K562 (cell line): Measurements from ENCODE around the gene BID. TPM values are rescaled to one million over a fixed set of nuclear protein-coding genes. Genes with fewer than 3 reads are reported as not detected.

Experiments used
- ATAC-seq: fragments of 200-7000 bp; cut with Tn5 transposase; 3 replicates; pipeline ENCODE4 v1.9.1; 2020; ENCODE audit warnings: moderate library complexity
- BruUV-seq: library from RNA; stranded (reverse); fragments of 400-500 nt; replicated peaks from 2 replicates; lab custom pipeline; 2021; lab: Mats Ljungman, UMichigan
- CTCF ChIA-PET: fragments of 300-600 bp; formaldehyde crosslinking; extraction: SDS; loops from one replicate; lab custom pipeline; 2021; ENCODE audit warnings: low intra/inter-chr PET ratio; lab: Yijun Ruan, JAX
- POLR2A ChIA-PET: fragments of 300-600, 350-650 bp; sonication (Branson Sonifier 250); formaldehyde crosslinking; extraction: SDS; loops from one replicate; lab custom pipeline; 2021; ENCODE audit warnings: antibody characterized with exemption, inconsistent platforms; lab: Yijun Ruan, JAX
- DNase-seq, 4 experiments: peaks; one replicate each; pipeline versions ENCODE4 v3.0.0 to v3.0.0-alpha.2; 2011 to 2018; ENCODE audit warnings: low spot score in 3 of 4, mixed read lengths in 3 of 4; ENCODE audit errors: extremely low read depth in 1 of 4
- FAIRE-seq: peaks from 2 replicates; lab custom pipeline; 2011; peaks lifted over from hg19 to GRCh38; lab: Jason Lieb, UNC
- H2AFZ ChIP-seq: 2 replicates; pipeline ENCODE4 v1.6.0; 2011; ENCODE audit warnings: low read depth, low read length, control low read depth, inconsistent platforms
- H3K27ac ChIP-seq: fragments of 200-600 bp; 3 replicates; pipeline ENCODE4 v1.8.0; 2011; ENCODE audit warnings: low read depth, mild to moderate bottlenecking, control low read depth, inconsistent platforms, low read length, moderate library complexity, mixed read lengths; ENCODE audit errors: extremely low read depth
- H3K27me3 ChIP-seq, 2 experiments: fragments of 300-600 bp in 1 of 2; 2 replicates in 1 of 2; 3 replicates in 1 of 2; pipeline versions ENCODE4 v1.6.0 to v1.8.0; 2011; ENCODE audit warnings: inconsistent platforms in 2 of 2, low read length in 2 of 2, mild to moderate bottlenecking in 1 of 2, mixed read lengths in 1 of 2, moderate library complexity in 1 of 2; ENCODE audit not compliant: control insufficient read depth in 2 of 2, insufficient read depth in 2 of 2
- H3K36me3 ChIP-seq: fragments of 300-600 bp; 3 replicates; pipeline ENCODE4 v1.8.0; 2011; ENCODE audit warnings: mild to moderate bottlenecking, low read length, inconsistent platforms; ENCODE audit not compliant: control insufficient read depth, insufficient read depth
- H3K4me1 ChIP-seq, 2 experiments: fragments of 200-600 bp in 1 of 2; replicated peaks in 1 of 2; 2 replicates in 1 of 2; 3 replicates in 1 of 2; pipeline versions ENCODE4 v1.5.1 to v1.8.0; 2011; ENCODE audit warnings: inconsistent platforms in 2 of 2, low read length in 2 of 2, mild to moderate bottlenecking in 1 of 2, mixed read lengths in 1 of 2, moderate library complexity in 1 of 2; ENCODE audit not compliant: control insufficient read depth in 2 of 2, insufficient read depth in 2 of 2
- H3K4me2 ChIP-seq: 2 replicates; pipeline ENCODE4 v1.6.1; 2011; ENCODE audit warnings: low read length, control low read depth, inconsistent platforms, mixed read lengths; ENCODE audit not compliant: insufficient read depth
- H3K4me3 ChIP-seq: fragments of 200-600 bp; sonication (generic), shearing (Covaris generic); 2 replicates; pipeline ENCODE4 v1.5.1; 2016; ENCODE audit warnings: control low read depth, inconsistent platforms
- H3K79me2 ChIP-seq: fragments of 200-600 bp; 3 replicates; pipeline ENCODE4 v1.8.0; 2011; ENCODE audit warnings: low read length, inconsistent platforms; ENCODE audit not compliant: control insufficient read depth, insufficient read depth
- H3K9ac ChIP-seq, 2 experiments: 2 replicates each; pipeline versions ENCODE4 v1.6.0 to v1.6.1; 2011; ENCODE audit warnings: low read depth in 2 of 2, low read length in 2 of 2, control low read depth in 1 of 2, inconsistent platforms in 1 of 2, mild to moderate bottlenecking in 1 of 2, mixed read lengths in 1 of 2; ENCODE audit not compliant: insufficient read depth in 1 of 2
- H3K9me1 ChIP-seq: one replicate; pipeline ENCODE4 v1.6.0; 2011; ENCODE audit warnings: inconsistent platforms, mild to moderate bottlenecking, low read length, moderate library complexity; ENCODE audit not compliant: control insufficient read depth, insufficient read depth
- H3K9me3 ChIP-seq: replicated peaks from 2 replicates; pipeline ENCODE4 v1.5.1; 2011; ENCODE audit warnings: low read depth, low read length, inconsistent platforms; ENCODE audit not compliant: control insufficient read depth, insufficient read depth
- H4K20me1 ChIP-seq: replicated peaks from 2 replicates; pipeline ENCODE4 v1.6.1; 2011; ENCODE audit warnings: low read length, inconsistent platforms, mixed read lengths; ENCODE audit not compliant: control insufficient read depth, insufficient read depth
- CBX1 ChIP-seq: sonication (generic); IDR thresholded peaks from 2 replicates; pipeline ENCODE4 v1.6.1; 2016; ENCODE audit warnings: antibody characterized with exemption, low read depth, mild to moderate bottlenecking
- HLTF ChIP-seq: fragments of 450-650 bp; IDR thresholded peaks from 2 replicates; pipeline ENCODE4 v1.6.1; 2016
- L3MBTL2 ChIP-seq: fragments of 450-650 bp; IDR thresholded peaks from 2 replicates; pipeline ENCODE4 v1.6.1; 2016; ENCODE audit warnings: mild to moderate bottlenecking, moderate library complexity
- TAF1 ChIP-seq: IDR thresholded peaks from 2 replicates; pipeline ENCODE4 v1.6.1; 2011; ENCODE audit warnings: mild to moderate bottlenecking, low read length, moderate library complexity; ENCODE audit not compliant: insufficient read depth, control insufficient read depth, severe bottlenecking; ENCODE audit errors: extremely low read depth
- ZNF232 ChIP-seq: sonication (generic); formaldehyde crosslinking; IDR thresholded peaks from 2 replicates; pipeline ENCODE4 v1.8.0; 2022; ENCODE audit warnings: mild to moderate bottlenecking, missing genetic modification reagents
- WGBS: fragments of 100-300 bp; shearing (Covaris generic); methylation state at CpG from one replicate; pipeline ENCODE4 v1.1.6; 2016; ENCODE audit warnings: low coverage, mixed read lengths; ENCODE audit not compliant: insufficient coverage; ENCODE audit errors: missing lambda C conversion rate; 5-methylcytosine and 5-hydroxymethylcytosine counted together
- in situ Hi-C: fragments of 300-500 bp; cut with MboI; formaldehyde crosslinking; loops from 4 replicates; pipeline ENCODE4 v1.15.0; 2018; ENCODE audit warnings: inconsistent platforms, mixed read lengths
- intact Hi-C: fragments of 100-400 bp; cut with micrococcal nuclease; formaldehyde crosslinking; loops from 2 replicates; pipeline ENCODE4 v1.14.2; 2022
- polyA plus RNA-seq, 8 experiments: library from polyadenylated mRNA; depleted of rRNA in 4 of 8; stranded (reverse) in 5 of 8; unstranded in 3 of 8; fragments of >200 nt; fragmentation: Nextera tagmentation in 2 of 8; fragmentation: Illumina TruSeq in 1 of 8; extraction: Ambion mirVana in 2 of 8; extraction: Trizol in 1 of 8; gene quantifications; 2 replicates each; pipeline versions ENCODE4 v1.2.1 to v1.2.3, GENCODE V29; 2011 to 2014; ENCODE audit warnings: inconsistent platforms in 1 of 8, missing spikeins in 1 of 8
- total RNA-seq, 7 experiments: library from RNA; depleted of rRNA in 6 of 7; stranded (reverse); fragments of >200 nt in 6 of 7; fragmentation: Illumina TruSeq in 2 of 7; extraction: Trizol in 2 of 7; gene quantifications; 2 replicates each; pipeline versions ENCODE4 v1.2.1 to v1.2.3, GENCODE V29; 2011 to 2021; ENCODE audit warnings: low replicate concordance in 1 of 7
- TF ChIP-seq, protein P1 (sequence below): IDR thresholded peaks from 2 replicates; pipeline ENCODE4 v1.6.1; 2011; ENCODE audit not compliant: insufficient read length; ENCODE audit errors: extremely low read depth
- TF ChIP-seq, protein P2 (sequence below): fragments of 250-450 bp; sonication (Bioruptor Pico); IDR thresholded peaks from 2 replicates; pipeline ENCODE4 v1.8.0; 2022; ENCODE audit warnings: inconsistent platforms, mild to moderate bottlenecking, moderate library complexity, borderline replicate concordance

Gene BID
- total and polyA plus RNA-seq, 9 of the 15 experiments (the other 6 are each of a cell fraction or from before 2014, with no cell fraction given) = 5.2 to 209 (median 63.7) TPM

DNA sequence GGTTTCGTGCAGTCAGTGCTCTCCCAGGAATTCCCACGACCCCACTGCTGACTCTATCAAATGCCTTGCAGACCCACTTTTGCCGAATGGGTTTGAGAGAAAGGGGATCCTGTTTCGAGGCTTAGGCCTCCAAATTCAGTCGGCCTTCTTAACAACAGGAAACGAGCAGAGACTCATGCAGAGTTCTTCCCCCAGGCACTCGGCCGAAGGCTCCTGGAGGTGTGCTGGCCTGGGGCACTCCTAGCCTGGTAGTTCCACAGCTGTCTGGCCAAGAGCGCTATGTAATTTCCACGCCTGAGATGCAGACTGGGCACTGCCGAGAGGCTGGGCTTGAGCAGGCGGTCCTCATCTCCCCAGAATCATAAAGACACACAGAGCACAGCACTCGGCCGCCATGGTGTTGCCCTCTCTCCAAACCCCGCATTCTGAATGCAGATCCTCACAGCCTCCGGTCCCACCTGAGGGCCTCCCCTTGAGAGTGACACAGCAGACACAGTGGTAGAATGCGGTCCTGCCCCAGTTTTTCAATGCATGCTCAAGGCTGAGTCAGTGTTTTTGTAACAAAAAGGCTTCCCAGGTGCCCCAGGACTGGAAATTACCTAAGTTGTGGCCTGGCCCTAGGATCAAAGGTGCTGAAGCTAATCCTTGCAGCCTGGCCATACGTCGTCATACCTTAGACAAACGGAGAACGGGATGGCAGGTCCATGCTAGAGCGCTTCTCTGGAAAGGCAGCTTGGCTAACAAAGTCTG, 30.2 kb upstream of the BID start (continued):
- TF ChIP-seq TAF1 = no peak
- TF ChIP-seq ZNF232 (CRISPR knock-in tag) = no peak
- TF ChIP-seq CBX1 = no peak
- TF ChIP-seq L3MBTL2 = no peak
- TF ChIP-seq, protein P1, sequence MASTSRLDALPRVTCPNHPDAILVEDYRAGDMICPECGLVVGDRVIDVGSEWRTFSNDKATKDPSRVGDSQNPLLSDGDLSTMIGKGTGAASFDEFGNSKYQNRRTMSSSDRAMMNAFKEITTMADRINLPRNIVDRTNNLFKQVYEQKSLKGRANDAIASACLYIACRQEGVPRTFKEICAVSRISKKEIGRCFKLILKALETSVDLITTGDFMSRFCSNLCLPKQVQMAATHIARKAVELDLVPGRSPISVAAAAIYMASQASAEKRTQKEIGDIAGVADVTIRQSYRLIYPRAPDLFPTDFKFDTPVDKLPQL = no peak
- TF ChIP-seq HLTF = no peak

DNA sequence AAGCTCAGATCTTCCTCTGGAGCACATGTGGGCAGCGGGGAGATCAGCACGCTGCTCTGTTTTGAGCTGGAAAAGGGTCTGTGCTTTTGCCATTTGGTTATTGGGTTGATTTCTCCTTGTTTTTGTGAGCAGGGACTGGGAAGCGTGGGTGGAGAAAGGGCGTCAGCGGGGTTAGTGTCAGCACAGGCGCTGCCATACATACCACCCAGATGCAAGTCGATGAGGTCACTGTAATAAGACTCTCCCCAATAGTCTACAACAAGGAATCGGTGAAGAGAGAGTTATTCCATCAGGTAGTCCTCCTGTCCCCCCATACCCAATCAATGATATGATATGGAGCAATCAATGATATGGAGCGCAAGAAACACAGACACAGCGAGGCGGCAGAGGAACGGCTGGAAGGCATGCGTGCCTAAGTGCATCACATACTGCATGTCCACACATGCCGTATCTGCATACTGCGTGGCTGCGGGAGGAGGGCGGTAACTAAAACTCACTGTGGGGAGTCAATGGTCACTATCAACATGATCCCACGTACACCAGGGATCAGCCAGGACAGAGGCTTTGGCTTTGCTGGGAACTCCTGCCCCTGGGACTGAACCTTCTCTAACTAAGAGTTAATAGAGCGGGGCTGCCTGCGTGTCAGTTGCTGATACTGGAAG, 29.5 kb upstream of the BID start:
- CTCF ChIA-PET = no interaction called here

More for the DNA sequence above, 29.5 kb upstream of the BID start:
- intact Hi-C loops = no loop called here
- Histone ChIP-seq H2AFZ (no peak overlapping the region), H3K27me3 (no peaks in the 10 kb centered on the region), H3K9me1 (no peaks in the 10 kb centered on the region), H3K4me1 (peaks cover 0 to 3% of the 10 kb centered on the region in 2 experiments; a peak in 2 of 5 replicates)
- TF ChIP-seq, protein P2, sequence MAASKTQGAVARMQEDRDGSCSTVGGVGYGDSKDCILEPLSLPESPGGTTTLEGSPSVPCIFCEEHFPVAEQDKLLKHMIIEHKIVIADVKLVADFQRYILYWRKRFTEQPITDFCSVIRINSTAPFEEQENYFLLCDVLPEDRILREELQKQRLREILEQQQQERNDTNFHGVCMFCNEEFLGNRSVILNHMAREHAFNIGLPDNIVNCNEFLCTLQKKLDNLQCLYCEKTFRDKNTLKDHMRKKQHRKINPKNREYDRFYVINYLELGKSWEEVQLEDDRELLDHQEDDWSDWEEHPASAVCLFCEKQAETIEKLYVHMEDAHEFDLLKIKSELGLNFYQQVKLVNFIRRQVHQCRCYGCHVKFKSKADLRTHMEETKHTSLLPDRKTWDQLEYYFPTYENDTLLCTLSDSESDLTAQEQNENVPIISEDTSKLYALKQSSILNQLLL (CRISPR knock-in tag) = no peak
- TF ChIP-seq, all 486 proteins: peak for 0
- no peak for DNase-seq
- peaks cover 22% of the 10 kb centered on the region; the same call in 2 of the 3 replicates for H3K36me3 ChIP-seq
- in situ Hi-C loops = no loop called here
- H3K9ac ChIP-seq = no peak overlapping the region
- no peak for FAIRE-seq
- no peak overlapping the region for H3K27ac ChIP-seq
- no peak overlapping the region for H3K4me3 ChIP-seq
- H3K9me3 ChIP-seq = no peaks in the 10 kb centered on the region
- POLR2A ChIA-PET = no interaction called here
- no peaks in the 10 kb centered on the region for H4K20me1 ChIP-seq
- 89% methylated on average over 20 of the region's 20 CpGs for WGBS
- no peaks in the 10 kb centered on the region for H3K79me2 ChIP-seq
- H3K4me2 ChIP-seq = no peak overlapping the region
- no TSS peak for BruUV-seq
- no peak for ATAC-seq
